GM12892 (cell line): ENCODE data around the gene ADGRG7.

Source experiments
- DNase-seq: peaks from one replicate; pipeline ENCODE4 v3.0.0; 2011; ENCODE audit not compliant: insufficient read length
- FAIRE-seq: peaks from 2 replicates; lab custom pipeline; 2011; peaks lifted over from hg19 to GRCh38; lab: Jason Lieb, UNC
- POLR2A ChIP-seq: IDR thresholded peaks from 2 replicates; pipeline ENCODE4 v1.6.1; 2011; ENCODE audit warnings: low read depth, low read length, control low read depth
- POLR2AphosphoS5 ChIP-seq: IDR thresholded peaks from 2 replicates; pipeline ENCODE4 v1.6.1; 2011; ENCODE audit warnings: low read depth, low read length, control low read depth
- TAF1 ChIP-seq: IDR thresholded peaks from 2 replicates; pipeline ENCODE4 v1.6.1; 2011; ENCODE audit warnings: low read depth, mild to moderate bottlenecking, control low read depth, low read length, borderline replicate concordance

ADGRG7 gene

GRCh38 chr3:100744671-100745070, 135.3 kb downstream of the ADGRG7 start:
- no peak for FAIRE-seq
- TF ChIP-seq POLR2A: no peak
- TF ChIP-seq POLR2AphosphoS5: no peak
- TF ChIP-seq TAF1: no peak
- no peak for DNase-seq
